ENCODE data around the gene SP6. TPM values are rescaled to one million over a fixed set of nuclear protein-coding genes. Genes with fewer than 3 reads are reported as not detected.

Gene SP6
- total RNA-seq, 2 donors from 2014 or later = 2.7 TPM; not detected in 1

- Histone ChIP-seq H3K27me3 (no peaks in the 10 kb centered on the region), H3K4me1 (peaks cover 0 to 30% of the 10 kb centered on the region in 2 donors), H3K36me3 (no peaks in the 10 kb centered on the region), H3K4me3 (peak overlapping the region in 1 of 2 donors; percentile 21), H3K27ac (peak overlapping the region; percentile 21 to 23), H3K9me3 (no peaks in the 10 kb centered on the region)
- TF ChIP-seq, protein P1, sequence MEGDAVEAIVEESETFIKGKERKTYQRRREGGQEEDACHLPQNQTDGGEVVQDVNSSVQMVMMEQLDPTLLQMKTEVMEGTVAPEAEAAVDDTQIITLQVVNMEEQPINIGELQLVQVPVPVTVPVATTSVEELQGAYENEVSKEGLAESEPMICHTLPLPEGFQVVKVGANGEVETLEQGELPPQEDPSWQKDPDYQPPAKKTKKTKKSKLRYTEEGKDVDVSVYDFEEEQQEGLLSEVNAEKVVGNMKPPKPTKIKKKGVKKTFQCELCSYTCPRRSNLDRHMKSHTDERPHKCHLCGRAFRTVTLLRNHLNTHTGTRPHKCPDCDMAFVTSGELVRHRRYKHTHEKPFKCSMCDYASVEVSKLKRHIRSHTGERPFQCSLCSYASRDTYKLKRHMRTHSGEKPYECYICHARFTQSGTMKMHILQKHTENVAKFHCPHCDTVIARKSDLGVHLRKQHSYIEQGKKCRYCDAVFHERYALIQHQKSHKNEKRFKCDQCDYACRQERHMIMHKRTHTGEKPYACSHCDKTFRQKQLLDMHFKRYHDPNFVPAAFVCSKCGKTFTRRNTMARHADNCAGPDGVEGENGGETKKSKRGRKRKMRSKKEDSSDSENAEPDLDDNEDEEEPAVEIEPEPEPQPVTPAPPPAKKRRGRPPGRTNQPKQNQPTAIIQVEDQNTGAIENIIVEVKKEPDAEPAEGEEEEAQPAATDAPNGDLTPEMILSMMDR (IDR thresholded peaks at IDR 0.05) = no peak
- DNase-seq (ENCODE audit: low spot score) = no peak
These were observed 31.3 kb upstream of the SP6 start for GRCh38 chr17:47882247-47882646.

DNA sequence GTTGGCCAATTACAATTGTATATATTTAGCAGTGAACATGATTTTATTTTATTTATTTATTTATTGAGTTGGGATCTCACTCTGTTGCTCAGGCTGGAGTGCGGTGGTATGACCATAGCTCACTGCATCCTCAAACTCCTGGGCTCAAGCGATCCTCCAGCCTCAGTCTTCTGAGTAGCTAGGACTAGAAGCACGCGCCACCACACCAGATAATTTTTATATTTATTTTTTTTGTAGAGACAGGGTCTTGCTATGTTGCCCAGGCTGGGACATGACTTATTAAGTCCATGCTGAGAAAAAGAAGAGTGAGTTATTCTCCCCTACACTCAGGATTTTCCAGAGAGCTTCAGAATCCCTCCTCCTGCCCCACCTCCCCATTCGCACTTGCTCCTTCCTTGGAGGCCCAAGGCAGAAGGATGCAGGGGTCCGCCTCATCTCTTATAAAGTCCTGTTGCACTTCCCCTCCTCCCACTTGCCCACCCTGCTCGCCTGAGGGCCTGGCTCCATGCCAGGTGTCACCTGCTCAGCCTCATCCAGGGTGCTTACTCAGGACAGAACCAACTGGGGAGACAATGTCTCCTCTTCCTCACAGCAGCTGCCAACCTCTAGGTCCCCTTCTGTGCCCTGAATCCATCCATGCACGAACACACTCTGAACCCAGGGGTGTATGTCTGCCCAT lies 29.0 kb upstream of the SP6 start:
- H3K4me1 ChIP-seq = peaks cover 0 to 30% of the 10 kb centered on the region in 2 donors
- no peak overlapping the region for H3K4me3 ChIP-seq
- H3K9me3 ChIP-seq = no peaks in the 10 kb centered on the region
- DNase-seq (ENCODE audit: low spot score) = no peak
- H3K36me3 ChIP-seq = no peaks in the 10 kb centered on the region
- TF ChIP-seq, protein P1 (IDR thresholded peaks at IDR 0.05) = no peak
- no peaks in the 10 kb centered on the region for H3K27me3 ChIP-seq
- H3K27ac ChIP-seq = no peak overlapping the region

DNA sequence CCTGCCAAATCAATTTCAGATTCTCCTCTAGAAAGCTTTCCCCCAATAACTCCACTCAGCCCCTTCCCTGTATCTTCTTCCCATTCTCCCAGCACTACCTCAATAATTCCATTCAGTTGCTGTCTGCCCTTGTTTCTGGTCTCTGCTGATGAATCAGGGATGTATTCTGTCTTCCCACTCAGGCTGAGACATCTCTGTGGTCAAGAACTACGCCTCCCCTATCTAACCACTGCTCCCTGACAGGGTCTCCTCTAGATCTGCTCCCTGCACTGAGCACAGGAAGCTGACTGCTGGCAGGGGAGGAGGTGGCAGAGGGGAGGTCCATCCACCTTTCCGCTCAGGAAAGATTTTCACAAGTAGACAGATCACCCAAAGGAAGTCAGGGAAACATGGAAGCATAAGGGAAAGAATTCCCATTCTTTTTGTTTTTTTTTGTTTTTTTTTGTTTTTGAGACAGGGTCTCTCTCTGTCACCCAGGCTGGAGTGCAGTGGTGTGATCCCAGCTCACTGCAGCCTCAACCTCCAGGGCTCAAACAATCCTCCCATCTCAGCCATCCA lies 28.1 kb upstream of the SP6 start:
- Histone ChIP-seq H3K27me3 (no peaks in the 10 kb centered on the region), H3K4me3 (no peak overlapping the region), H3K36me3 (no peaks in the 10 kb centered on the region), H3K4me1 (peaks cover 0 to 23% of the 10 kb centered on the region in 2 donors), H3K9me3 (no peaks in the 10 kb centered on the region), H3K27ac (no peak overlapping the region)
- no peak for DNase-seq (ENCODE audit: low spot score)
- TF ChIP-seq, protein P1 (IDR thresholded peaks at IDR 0.05) = no peak

DNA sequence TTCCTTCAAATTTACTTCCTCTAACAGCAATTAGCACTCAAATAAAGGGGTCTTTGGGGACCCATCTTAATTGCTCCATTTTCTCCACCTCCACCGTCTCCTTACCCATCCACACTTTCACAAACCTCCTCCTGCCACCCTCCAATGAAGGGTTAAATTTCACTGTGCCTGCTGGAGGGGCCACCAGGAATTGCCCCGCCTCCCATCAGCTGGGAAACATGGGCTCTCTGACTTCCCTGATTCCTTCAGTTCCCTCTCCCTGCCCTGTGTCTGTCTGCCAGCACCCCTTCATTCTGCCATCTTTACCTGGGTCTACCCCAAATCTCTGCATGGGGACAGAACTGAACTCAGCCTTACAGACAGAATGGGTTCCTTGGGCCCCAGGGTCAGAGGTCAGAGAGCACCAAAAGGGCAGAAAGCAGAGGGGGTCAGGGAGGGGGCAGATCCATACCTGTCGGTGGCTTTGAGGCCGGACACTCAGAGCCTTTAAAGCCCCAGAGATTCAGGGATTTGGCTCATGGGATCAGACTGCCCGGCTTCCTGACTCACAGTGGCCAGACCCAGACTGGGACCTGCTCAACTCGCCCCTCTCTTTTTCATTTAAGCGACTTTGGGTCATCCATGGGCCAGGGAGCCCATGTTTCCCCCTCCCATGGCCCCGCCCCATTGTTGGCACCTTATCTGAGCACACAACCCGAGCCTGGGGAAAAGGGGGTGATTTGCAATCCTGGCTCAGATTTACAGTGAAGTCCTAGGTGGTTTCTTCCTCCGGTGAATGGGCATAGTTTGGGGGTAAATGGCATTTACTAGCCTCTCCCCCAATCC lies 27.5 kb upstream of the SP6 start:
- Histone ChIP-seq H3K36me3 (no peaks in the 10 kb centered on the region), H3K27ac (no peak overlapping the region), H3K9me3 (no peaks in the 10 kb centered on the region), H3K27me3 (no peaks in the 10 kb centered on the region), H3K4me1 (peaks cover 0 to 17% of the 10 kb centered on the region in 2 donors), H3K4me3 (no peak overlapping the region)
- TF ChIP-seq, protein P1 (IDR thresholded peaks at IDR 0.05) = no peak
- no peak for DNase-seq (ENCODE audit: low spot score)

DNA sequence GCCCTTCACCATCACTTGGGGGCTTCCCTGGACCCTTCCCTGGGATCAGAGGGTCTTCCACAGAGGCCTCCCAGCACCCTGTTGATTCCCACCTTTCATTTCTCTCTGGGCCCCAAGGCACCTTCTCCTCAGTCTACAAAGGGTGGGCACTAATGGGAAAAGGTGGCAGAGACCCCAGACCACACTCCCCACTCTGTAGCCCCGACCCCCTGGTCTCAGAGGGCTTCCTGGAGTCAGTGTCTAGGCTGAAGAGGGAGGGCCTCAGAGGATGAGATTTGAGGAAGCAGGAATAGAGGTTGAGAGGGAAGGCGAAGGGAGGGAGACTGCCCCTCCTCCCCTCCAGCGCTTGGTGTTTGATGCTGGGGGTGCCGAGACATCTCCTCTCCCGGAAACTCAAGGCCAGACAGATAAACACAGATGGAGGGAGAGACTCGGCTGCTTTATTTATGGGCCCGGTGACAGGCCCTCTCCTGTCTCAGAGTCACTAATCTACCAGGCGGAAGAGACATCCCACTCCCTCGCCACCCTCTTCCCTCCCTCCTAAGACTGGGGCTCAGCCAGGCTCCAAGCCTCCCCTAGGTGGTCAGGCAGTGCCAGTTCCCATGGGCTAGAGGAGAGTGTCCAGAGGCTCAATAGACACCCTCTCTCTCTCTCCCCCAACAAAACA lies 26.5 kb upstream of the SP6 start:
- Histone ChIP-seq H3K9me3 (no peaks in the 10 kb centered on the region), H3K36me3 (no peaks in the 10 kb centered on the region), H3K4me3 (no peak overlapping the region), H3K27ac (no peak overlapping the region), H3K27me3 (peaks cover 0 to 4% of the 10 kb centered on the region in 2 donors), H3K4me1 (peaks cover 0 to 9% of the 10 kb centered on the region in 2 donors)
- TF ChIP-seq, protein P1 (IDR thresholded peaks at IDR 0.05) = no peak
- DNase-seq (ENCODE audit: low spot score) = no peak

Measured in right atrium auricular region (tissue), 2 donors.